ENCODE measurements around the gene NEK6. TPM values are rescaled to one million over a fixed set of nuclear protein-coding genes. Genes with fewer than 3 reads are reported as not detected.
A peak's percentile ranks its signal among the peaks of the same experiment; 100 is the strongest.

Gene NEK6
- total RNA-seq, 6 experiments from 2014 or later = 61.6 to 128 (median 67.5) TPM

- 79% methylated on average over 3 of the region's 3 CpGs for WGBS (ENCODE audit: insufficient coverage, low coverage, low lambda C conversion rate, missing lambda C conversion rate)
- Histone ChIP-seq H3K36me3 (no peaks in the 10 kb centered on the region), H3K4me3 (no peak overlapping the region), H3K4me1 (no peaks in the 10 kb centered on the region), H3K27me3 (no peaks in the 10 kb centered on the region), H3K27ac (no peak overlapping the region), H3K9me3 (no peaks in the 10 kb centered on the region)
- ATAC-seq (no peak), DNase-seq (no peak)
- TF ChIP-seq CTCF (IDR thresholded peaks at IDR 0.05) (no peak), POLR2A (IDR thresholded peaks at IDR 0.05) (no peak)
- intact Hi-C loops (cut with DNase I) = no loop called here
Observed at GRCh38 chr9:124210697-124211096, 47.1 kb upstream of the NEK6 start.

GRCh38 chr9:124212381-124213050, 45.2 kb upstream of the NEK6 start:
- no peaks in the 10 kb centered on the region for H3K27me3 ChIP-seq
- no peak for TF ChIP-seq POLR2A (IDR thresholded peaks at IDR 0.05)
- TF ChIP-seq CTCF (IDR thresholded peaks at IDR 0.05) = no peak
- H3K4me1 ChIP-seq = peaks cover 0 to 3% (median under 1%) of the 10 kb centered on the region in 4 donors
- no peaks in the 10 kb centered on the region for H3K9me3 ChIP-seq
- no peaks in the 10 kb centered on the region for H3K36me3 ChIP-seq
- no peak overlapping the region for H3K4me3 ChIP-seq
- DNase-seq (no peak), ATAC-seq (no peak)
- intact Hi-C loops (cut with DNase I) = no loop called here
- H3K27ac ChIP-seq = no peak overlapping the region
- 76% methylated on average over 10 of the region's 12 CpGs for WGBS (ENCODE audit: insufficient coverage, low coverage, low lambda C conversion rate, missing lambda C conversion rate)

- Histone ChIP-seq H3K27ac (no peak overlapping the region), H3K36me3 (no peaks in the 10 kb centered on the region), H3K4me1 (peaks cover 0 to 12% (median 2%) of the 10 kb centered on the region in 4 donors), H3K4me3 (no peak overlapping the region), H3K27me3 (no peaks in the 10 kb centered on the region), H3K9me3 (no peaks in the 10 kb centered on the region)
- WGBS (ENCODE audit: insufficient coverage, low coverage, low lambda C conversion rate, missing lambda C conversion rate) = 86% methylated on average over 12 of the region's 12 CpGs
- TF ChIP-seq CTCF (IDR thresholded peaks at IDR 0.05) = no peak
- TF ChIP-seq POLR2A (IDR thresholded peaks at IDR 0.05) = no peak
- DNase-seq (no peak), ATAC-seq (no peak)
- intact Hi-C loops (cut with DNase I) = no loop called here
Observed at GRCh38 chr9:124213396-124213795, 44.4 kb upstream of the NEK6 start.

GRCh38 chr9:124214116-124214515, 43.6 kb upstream of the NEK6 start:
- no peaks in the 10 kb centered on the region for H3K9me3 ChIP-seq
- no peaks in the 10 kb centered on the region for H3K27me3 ChIP-seq
- intact Hi-C loops (cut with DNase I) = no loop called here
- H3K36me3 ChIP-seq = no peaks in the 10 kb centered on the region
- no peak overlapping the region for H3K27ac ChIP-seq
- WGBS (ENCODE audit: insufficient coverage, low coverage, low lambda C conversion rate, missing lambda C conversion rate) = 53% methylated on average over 7 of the region's 8 CpGs
- ATAC-seq (peak in 3 of 4 donors; percentile 13 to 16 (median 15)), DNase-seq (peak in 1 of 3 donors; percentile 42)
- H3K4me1 ChIP-seq = peaks cover 0 to 17% (median 5%) of the 10 kb centered on the region in 4 donors
- TF ChIP-seq POLR2A (IDR thresholded peaks at IDR 0.05) = no peak
- no peak overlapping the region for H3K4me3 ChIP-seq

GRCh38 chr9:124214596-124215367, 43.0 kb upstream of the NEK6 start:
- TF ChIP-seq POLR2A (IDR thresholded peaks at IDR 0.05) = no peak
- TF ChIP-seq CTCF (IDR thresholded peaks at IDR 0.05) = no peak
- H3K4me1 ChIP-seq = peaks cover 0 to 17% (median 7%) of the 10 kb centered on the region in 4 donors
- no peaks in the 10 kb centered on the region for H3K9me3 ChIP-seq
- WGBS (ENCODE audit: insufficient coverage, low coverage, low lambda C conversion rate, missing lambda C conversion rate) = no CpG with 5 or more reads among the region's 11 CpGs
- no peaks in the 10 kb centered on the region for H3K36me3 ChIP-seq
- H3K27me3 ChIP-seq = no peaks in the 10 kb centered on the region
- no peak overlapping the region for H3K27ac ChIP-seq
- no peak overlapping the region for H3K4me3 ChIP-seq
- ATAC-seq (no peak), DNase-seq (peak in 2 of 3 donors; percentile 31 to 41)
- intact Hi-C loops (cut with DNase I) = no loop called here
